B cell (primary cell): ENCODE data around the gene RAD51. TPM values are rescaled to one million over a fixed set of nuclear protein-coding genes. Genes with fewer than 3 reads are reported as not detected.

Source experiments
- ATAC-seq: fragments of 200-7000 bp; cut with Tn5 transposase; one replicate; pipeline ENCODE4 v1.10.0; 2021; ENCODE audit warnings: low read depth, mild to moderate bottlenecking, moderate number of reproducible peaks, moderate library complexity
- CTCF ChIA-PET: fragments of 350-600 bp; sonication (Branson Sonifier 250); formaldehyde crosslinking; loops from one replicate; lab custom pipeline; 2021; ENCODE audit warnings: antibody characterized with exemption, inconsistent platforms; lab: Charles Lee
- POLR2A ChIA-PET: fragments of 350-600 bp; sonication (Branson Sonifier 250); formaldehyde crosslinking; loops from one replicate; lab custom pipeline; 2021; ENCODE audit warnings: antibody characterized with exemption; lab: Charles Lee
- DNase-seq: peaks from one replicate; pipeline ENCODE4 v3.0.0; 2013
- H2AFZ ChIP-seq: 2 replicates; pipeline ENCODE4 v1.6.1; 2012; ENCODE audit warnings: mild to moderate bottlenecking, low read depth, low read length; ENCODE audit not compliant: insufficient read depth, poor library complexity, severe bottlenecking
- H3K27ac ChIP-seq, 2 donors: 1 replicate in 1 of 2; 2 replicates in 1 of 2; pipeline ENCODE4 v1.5.1; 2012 to 2013; ENCODE audit warnings: low read length in 2 of 2, mild to moderate bottlenecking in 2 of 2, moderate library complexity in 1 of 2
- H3K27me3 ChIP-seq, 4 experiments: fragments of 200-600 bp in 1 of 4; sonication (generic) in 1 of 4; replicated peaks in 1 of 4; 1 replicate in 2 of 4; 2 replicates in 2 of 4; pipeline versions ENCODE4 v1.6.1 to v1.7.0; 2013 to 2016; ENCODE audit warnings: low read length in 3 of 4, mild to moderate bottlenecking in 2 of 4, mixed read lengths in 1 of 4, moderate library complexity in 1 of 4; ENCODE audit not compliant: insufficient read depth in 4 of 4, control insufficient read depth in 3 of 4; ENCODE audit errors: control extremely low read depth in 1 of 4
- H3K36me3 ChIP-seq, 2 experiments: replicated peaks in 1 of 2; 1 replicate in 1 of 2; 2 replicates in 1 of 2; pipeline versions ENCODE4 v1.6.1 to v1.7.1; 2013; ENCODE audit warnings: low read length in 1 of 2; ENCODE audit not compliant: insufficient read depth in 2 of 2, control insufficient read depth in 1 of 2; ENCODE audit errors: control extremely low read depth in 1 of 2, extremely low read depth in 1 of 2
- H3K4me1 ChIP-seq, 2 donors: fragments of 200-600 bp in 1 of 2; sonication (generic) in 1 of 2; 1 replicate in 1 of 2; 2 replicates in 1 of 2; pipeline versions ENCODE4 v1.5.1 to v1.6.1; 2013 to 2017; ENCODE audit warnings: low read length in 2 of 2; ENCODE audit not compliant: control insufficient read depth in 2 of 2, insufficient read depth in 2 of 2
- H3K4me2 ChIP-seq: replicated peaks from 2 replicates; pipeline ENCODE3; 2012; ENCODE audit warnings: mild to moderate bottlenecking, low read depth, low read length; ENCODE audit not compliant: poor library complexity, severe bottlenecking
- H3K4me3 ChIP-seq, 5 experiments: fragments of 200-600 bp in 1 of 5; sonication (generic) in 1 of 5; 1 replicate in 3 of 5; 2 replicates in 2 of 5; pipeline versions ENCODE4 v1.5.1 to v1.7.0; 2011 to 2016; ENCODE audit warnings: low read length in 4 of 5, mild to moderate bottlenecking in 4 of 5, low read depth in 2 of 5, control low read depth in 1 of 5, moderate library complexity in 1 of 5; ENCODE audit not compliant: insufficient read depth in 1 of 5; ENCODE audit errors: control extremely low read depth in 1 of 5, extremely low read depth in 1 of 5
- H3K79me2 ChIP-seq: fragments of 200-600 bp; sonication (generic); one replicate; pipeline ENCODE4 v1.6.0; 2016; ENCODE audit warnings: low read length; ENCODE audit not compliant: control insufficient read depth, insufficient read depth
- H3K9ac ChIP-seq: fragments of 200-600 bp; sonication (generic); 2 replicates; pipeline ENCODE4 v1.6.1; 2017; ENCODE audit warnings: mild to moderate bottlenecking, low read length, moderate library complexity
- H3K9me3 ChIP-seq, 3 donors: one replicate each; pipeline versions ENCODE4 v1.6.1 to v1.7.1; 2013; ENCODE audit warnings: low read length in 2 of 3; ENCODE audit not compliant: control insufficient read depth in 2 of 3, insufficient read depth in 1 of 3; ENCODE audit errors: control extremely low read depth in 1 of 3
- H4K20me1 ChIP-seq: 2 replicates; pipeline ENCODE4 v1.6.0; 2012; ENCODE audit warnings: mild to moderate bottlenecking, low read length; ENCODE audit not compliant: insufficient read depth, control insufficient read depth, poor library complexity, severe bottlenecking
- H3K27ac Mint-ChIP-seq: one replicate; pipeline ENCODE4 v1.8.0; 2021; ENCODE audit warnings: mixed read lengths
- H3K27me3 Mint-ChIP-seq: one replicate; pipeline ENCODE4 v1.8.0; 2021; ENCODE audit warnings: mixed read lengths
- H3K4me1 Mint-ChIP-seq: one replicate; pipeline ENCODE4 v1.8.0; 2021; ENCODE audit warnings: mixed read lengths
- H3K4me3 Mint-ChIP-seq: one replicate; pipeline ENCODE4 v1.8.0; 2021; ENCODE audit warnings: mixed read lengths
- H3K9me3 Mint-ChIP-seq: one replicate; pipeline ENCODE4 v1.8.0; 2022; ENCODE audit warnings: mixed read lengths; ENCODE audit not compliant: insufficient read depth
- CTCF ChIP-seq: fragments of 200-600 bp; IDR thresholded peaks from one replicate; pipeline ENCODE4 v1.8.0; 2022; ENCODE audit warnings: antibody characterized with exemption, mild to moderate bottlenecking
- EZH2 ChIP-seq: IDR thresholded peaks from 2 replicates; pipeline ENCODE4 v1.6.1; 2012; ENCODE audit warnings: borderline replicate concordance, low read depth, mild to moderate bottlenecking, moderate library complexity, low read length; ENCODE audit not compliant: insufficient read depth, poor library complexity, severe bottlenecking
- WGBS: methylation state at CpG from one replicate; pipeline ENCODE4 v1.1.5; 2013; ENCODE audit warnings: missing lambda C conversion rate; ENCODE audit not compliant: insufficient coverage; 5-methylcytosine and 5-hydroxymethylcytosine counted together
- intact Hi-C: fragments of 100-400 bp; cut with micrococcal nuclease; formaldehyde crosslinking; loops from one replicate; pipeline ENCODE4 v1.10.0; 2022
- polyA plus RNA-seq: library from polyadenylated mRNA; depleted of rRNA; stranded (reverse); fragments of >200 nt; gene quantifications from 2 replicates; pipeline ENCODE4 v1.2.3, GENCODE V29; 2012
- total RNA-seq, 2 donors: library from RNA; stranded (reverse); fragments of 120-200 nt in 1 of 2; gene quantifications; 1 replicate in 1 of 2; 2 replicates in 1 of 2; pipeline versions ENCODE4 v1.2.3 to v1.2.4, GENCODE V29; 2013 to 2022

The RAD51 gene
- total and polyA plus RNA-seq, 2 donors (not counting 1 experiment from before 2014, with no cell fraction given), result 0.67 to 1.9 TPM

DNA sequence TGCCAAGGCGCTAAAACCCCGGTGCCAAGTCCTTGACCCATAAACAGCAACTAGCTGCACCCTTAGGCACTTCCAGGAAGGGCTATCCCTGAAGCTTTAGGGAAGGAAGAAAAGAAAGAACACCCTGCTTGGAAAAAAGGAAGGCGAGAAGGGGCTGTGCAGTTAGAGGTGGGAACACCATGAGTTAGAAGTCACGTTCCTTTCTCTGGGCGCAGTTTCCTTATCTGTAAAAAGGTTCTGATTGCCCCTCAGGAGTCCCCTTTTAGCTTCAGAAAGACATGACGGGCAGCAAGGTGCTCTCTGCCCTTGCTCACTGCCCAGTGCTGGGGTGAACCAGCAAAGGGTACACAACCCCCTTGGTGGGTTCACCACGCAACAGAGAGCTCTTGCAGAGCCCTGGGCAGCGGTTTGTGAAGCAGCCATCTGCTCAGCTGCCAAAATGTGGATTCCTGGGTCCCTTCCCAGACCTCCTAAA lies 69.7 kb downstream of the RAD51 start:
- Mint-ChIP-seq H3K9me3 (no peaks in the 10 kb centered on the region), H3K27me3 (no peaks in the 10 kb centered on the region), H3K4me3 (peak overlapping the region; percentile 89), H3K4me1 (peaks cover 39% of the 10 kb centered on the region), H3K27ac (peak overlapping the region; percentile 63)
- no peaks in the 10 kb centered on the region for H3K27me3 ChIP-seq
- H2AFZ ChIP-seq, result peak overlapping the region; percentile 92
- peaks cover 0 to 11% of the 10 kb centered on the region in 2 experiments for H3K36me3 ChIP-seq
- H3K79me2 ChIP-seq, result no peaks in the 10 kb centered on the region
- peaks cover 35 to 49% of the 10 kb centered on the region in 2 donors for H3K4me1 ChIP-seq
- WGBS, result 46% methylated on average over 6 of the region's 8 CpGs
- intact Hi-C loops, result loop anchor here (1.0 kb wide), 1 partner anchor 9 kb away; the partner anchor contains the start of gene RMDN3
- no peaks in the 10 kb centered on the region for H4K20me1 ChIP-seq
- no peak for TF ChIP-seq CTCF
- no peak for TF ChIP-seq EZH2
- no peak overlapping the region for H3K27ac ChIP-seq
- peak overlapping the region; percentile 51 to 87 (median 78) for H3K4me3 ChIP-seq
- H3K9me3 ChIP-seq, result no peaks in the 10 kb centered on the region
- ATAC-seq (no peak), DNase-seq (peak; percentile 26)
- POLR2A ChIA-PET, result interaction anchor here (1.3 to 1.6 kb wide), 3 partner anchors 12 to 70 kb away, joined by 3 to 8 read pairs (median 4); partner anchors contain the start of gene RAD51
- H3K4me2 ChIP-seq, result peak overlapping the region; percentile 99
- peak overlapping the region; percentile 68 for H3K9ac ChIP-seq
- CTCF ChIA-PET, result interaction anchor here (1.2 to 4.3 kb wide), 3 partner anchors 13 to 70 kb away, joined by 3 to 24 read pairs (median 4); partner anchors contain the start of gene RAD51

DNA sequence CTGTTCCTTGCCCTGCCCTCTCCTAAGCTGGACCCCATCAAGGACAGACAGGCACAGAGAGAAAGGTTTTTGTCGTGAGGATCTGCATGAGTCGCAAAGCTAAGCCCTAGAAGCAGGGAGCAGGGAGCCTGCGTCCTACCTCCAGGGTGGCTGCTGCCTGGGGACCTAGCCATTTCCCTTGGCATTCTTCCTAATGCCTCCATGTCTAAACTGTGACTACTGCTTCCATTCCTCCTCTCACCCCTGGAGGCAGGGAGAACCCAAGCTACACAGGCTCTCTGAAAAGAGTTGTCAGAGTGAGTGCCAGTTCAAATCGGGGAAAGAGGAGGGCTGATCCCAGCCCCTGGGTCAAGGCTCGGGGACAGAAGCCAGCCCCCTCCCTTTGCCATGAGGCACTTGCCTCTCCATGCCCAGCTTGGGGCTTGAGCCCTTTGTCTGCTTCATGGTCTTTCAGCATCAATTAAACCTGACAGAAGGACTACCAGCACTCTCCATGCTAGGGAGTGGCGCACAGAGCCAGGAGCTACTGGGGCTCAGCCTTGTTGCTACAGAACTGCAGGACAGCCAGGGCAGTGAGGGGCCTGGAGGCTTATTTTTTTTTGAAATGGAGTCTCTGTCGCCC lies 71.3 kb downstream of the RAD51 start:
- no peak overlapping the region for H3K27ac Mint-ChIP-seq

More for the DNA sequence above, 71.3 kb downstream of the RAD51 start:
- peaks cover 0 to 11% of the 10 kb centered on the region in 2 experiments for H3K36me3 ChIP-seq
- Mint-ChIP-seq H3K4me3 (no peak overlapping the region), H3K9me3 (no peaks in the 10 kb centered on the region), H3K4me1 (peaks cover 51% of the 10 kb centered on the region), H3K27me3 (no peaks in the 10 kb centered on the region)
- no peak overlapping the region for H3K27ac ChIP-seq
- no peak overlapping the region for H2AFZ ChIP-seq
- no peak for DNase-seq
- ChIA-PET CTCF (interaction anchor here (1.3 to 9.6 kb wide), 3 partner anchors 10 to 22 kb away, joined by 3 to 99 read pairs (median 3); no protein-coding TSS in a partner anchor), POLR2A (interaction anchor here (0.6 kb wide), 1 partner anchor 875 kb away, joined by 3 read pairs; no protein-coding TSS in a partner anchor)
- no peak overlapping the region for H3K9ac ChIP-seq
- intact Hi-C loops, result no loop called here
- TF ChIP-seq EZH2 (no peak), CTCF (no peak)
- H3K4me2 ChIP-seq, result no peak overlapping the region
- 93% methylated on average over 6 of the region's 7 CpGs for WGBS
- H3K79me2 ChIP-seq, result no peaks in the 10 kb centered on the region
- H4K20me1 ChIP-seq, result no peaks in the 10 kb centered on the region
- H3K4me1 ChIP-seq, result peaks cover 45 to 62% of the 10 kb centered on the region in 2 donors
- H3K27me3 ChIP-seq, result no peaks in the 10 kb centered on the region
- H3K9me3 ChIP-seq, result no peaks in the 10 kb centered on the region
- ATAC-seq, result no peak
- H3K4me3 ChIP-seq, result no peak overlapping the region
